Measurements from ENCODE around the gene TLE5.
"Not testable (repeated sequence)": the region's sequence is repeated elsewhere in the genome, so short reads cannot be mapped to it uniquely, and the experiment has no call there.

Gene TLE5

DNA sequence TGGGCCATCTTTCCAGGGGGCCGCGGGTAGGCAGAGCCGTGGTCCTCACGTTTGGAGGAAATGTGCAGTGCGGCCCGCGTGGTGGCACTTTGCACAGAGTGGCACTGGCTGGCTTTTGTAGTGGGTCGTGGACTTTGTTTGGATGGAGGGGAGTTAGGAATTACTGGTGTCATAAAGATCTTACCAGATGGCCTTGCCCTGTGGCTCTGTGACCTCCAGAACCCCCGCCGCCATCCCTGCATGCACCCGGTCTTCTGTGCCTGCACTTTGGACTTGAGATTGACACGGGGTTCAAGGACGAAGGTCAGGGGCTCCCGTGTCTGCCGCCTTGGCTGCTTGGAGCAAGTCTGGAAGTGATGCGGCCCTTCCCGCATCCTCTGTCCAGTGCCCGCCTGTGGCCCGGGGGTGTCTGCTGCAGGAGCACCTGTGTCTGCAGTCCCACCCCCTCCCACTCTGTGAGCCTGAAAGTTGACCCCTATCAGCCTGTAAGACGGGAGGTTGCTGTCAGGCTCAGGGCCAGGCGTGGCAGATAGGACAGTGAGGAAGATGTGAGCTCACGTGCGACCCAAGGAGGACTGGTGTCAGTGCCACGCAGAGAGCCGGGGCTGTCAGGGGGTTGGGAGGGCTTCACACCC lies 34.1 kb upstream of the TLE5 start:
- DNase-seq, result no peak

DNA sequence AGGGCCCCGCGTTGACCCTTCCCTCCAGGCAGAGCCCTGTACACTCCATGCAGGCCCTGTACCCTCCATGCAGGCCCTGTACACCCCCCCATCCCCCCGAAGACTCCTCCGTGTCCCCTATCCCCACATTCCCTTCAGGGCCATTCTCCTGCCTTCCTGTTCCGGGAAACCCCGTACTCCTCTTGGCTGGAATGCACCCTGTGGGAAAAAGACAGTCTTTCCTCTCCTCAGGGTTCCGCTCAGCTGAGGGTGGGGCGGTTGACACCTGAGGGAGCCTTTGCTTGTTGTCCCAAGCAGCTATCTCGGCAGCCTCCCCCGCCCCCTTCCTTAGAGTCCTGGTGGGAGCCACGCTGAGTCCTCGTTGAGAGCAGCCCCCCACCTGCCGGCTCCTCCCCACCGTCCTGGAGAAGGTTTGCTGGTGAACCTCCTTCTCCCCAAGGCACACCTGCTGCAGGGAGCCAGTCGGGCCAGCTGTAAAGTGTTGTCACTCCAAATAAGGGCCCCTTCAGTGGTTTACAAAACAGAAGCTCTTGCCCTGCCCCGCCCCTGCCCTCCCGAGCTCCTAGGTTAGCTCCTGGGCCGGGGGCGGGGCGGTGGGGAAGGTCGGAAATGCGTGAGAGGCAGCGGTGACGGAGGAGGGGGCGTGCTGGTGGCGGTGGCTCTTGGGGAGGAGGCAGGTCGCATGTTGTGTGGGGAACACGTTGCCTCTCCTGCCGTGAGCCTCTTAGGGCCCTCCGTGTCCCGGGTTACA lies 33.3 kb upstream of the TLE5 start:
- DNase-seq, result no peak

DNA sequence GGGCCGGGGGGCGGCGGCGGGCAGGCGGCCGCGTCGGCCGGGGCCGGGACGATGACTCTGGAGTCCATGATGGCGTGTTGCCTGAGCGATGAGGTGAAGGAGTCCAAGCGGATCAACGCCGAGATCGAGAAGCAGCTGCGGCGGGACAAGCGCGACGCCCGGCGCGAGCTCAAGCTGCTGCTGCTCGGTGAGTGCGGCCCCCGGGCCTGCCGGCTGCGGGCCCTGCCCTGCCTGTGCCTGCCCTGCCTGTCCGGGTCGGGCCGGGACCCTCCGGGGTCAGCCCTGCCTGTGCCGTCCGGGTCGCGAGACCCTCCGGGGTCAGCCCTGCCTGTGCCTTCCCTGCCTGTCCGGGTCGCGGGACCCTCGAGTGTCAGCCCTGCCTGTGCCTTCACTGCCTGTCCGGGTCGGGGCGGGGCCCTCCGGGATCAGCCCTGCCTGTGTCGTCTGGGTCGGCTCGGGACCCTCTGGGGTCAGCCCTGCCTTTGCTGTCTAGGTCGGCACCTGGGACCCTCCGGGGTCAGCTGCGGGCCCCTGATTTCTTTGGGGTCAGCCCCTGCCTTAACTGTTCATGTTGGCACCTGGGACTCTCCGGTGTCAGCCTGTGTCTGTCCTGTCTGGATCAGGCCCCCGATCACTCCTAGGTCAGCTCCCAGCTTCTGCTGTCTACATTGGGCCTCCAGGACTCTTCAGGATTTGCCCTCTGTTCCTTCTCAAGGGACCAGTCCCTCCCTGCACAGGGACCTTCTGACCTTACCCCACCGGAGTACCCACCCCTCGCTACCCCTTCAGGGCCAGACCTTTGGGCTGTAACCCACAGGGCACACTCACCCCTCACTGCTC lies 32.5 kb upstream of the TLE5 start:
- no peak for DNase-seq

DNA sequence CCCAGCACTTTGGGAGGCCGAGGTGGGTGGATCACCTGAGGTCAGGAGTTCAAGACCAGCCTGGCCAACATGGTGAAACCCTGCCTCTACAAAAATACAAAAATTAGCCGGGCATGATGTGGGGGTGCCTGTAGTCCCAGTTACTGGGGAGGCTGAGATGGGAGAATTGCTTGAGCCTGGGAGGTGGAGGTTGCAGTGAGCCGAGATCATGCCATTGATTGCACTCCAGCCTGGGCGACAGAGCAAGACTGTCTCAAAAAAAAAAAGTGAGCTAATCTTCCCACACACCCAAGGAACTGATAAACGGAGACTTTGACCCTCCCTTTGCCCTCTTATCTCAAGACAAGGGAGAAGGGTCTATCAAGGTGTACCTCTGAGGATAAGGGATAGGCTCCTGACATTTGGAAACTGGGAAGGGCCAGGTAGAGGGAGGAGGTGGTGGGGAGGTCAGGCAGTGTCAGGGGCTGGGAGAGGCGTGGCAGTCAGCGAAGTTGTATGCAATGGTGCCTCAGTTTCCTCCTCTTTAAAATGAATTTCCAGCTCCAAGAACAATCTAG lies 27.1 kb upstream of the TLE5 start:
- DNase-seq, result not testable (repeated sequence)

DNA sequence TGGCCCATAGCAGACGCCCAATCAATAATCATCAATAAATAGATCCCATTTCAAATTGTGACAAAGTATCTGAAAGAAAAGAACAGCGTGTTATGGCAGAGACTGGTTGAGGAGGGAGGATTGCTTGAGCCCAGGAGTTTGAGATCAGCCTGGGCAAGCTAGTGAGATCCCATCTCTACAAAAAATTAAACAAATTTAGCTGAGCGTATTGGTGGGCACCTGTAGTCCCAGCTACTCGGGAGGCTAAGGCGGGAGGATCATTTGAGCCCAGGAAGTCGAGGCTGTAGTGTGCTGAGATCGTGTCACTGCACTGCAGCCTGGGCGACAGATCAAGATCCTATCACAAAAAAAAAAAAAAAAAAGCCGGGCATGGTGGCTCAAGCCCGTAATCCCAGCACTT lies 25.5 kb upstream of the TLE5 start:
- no peak for DNase-seq

DNA sequence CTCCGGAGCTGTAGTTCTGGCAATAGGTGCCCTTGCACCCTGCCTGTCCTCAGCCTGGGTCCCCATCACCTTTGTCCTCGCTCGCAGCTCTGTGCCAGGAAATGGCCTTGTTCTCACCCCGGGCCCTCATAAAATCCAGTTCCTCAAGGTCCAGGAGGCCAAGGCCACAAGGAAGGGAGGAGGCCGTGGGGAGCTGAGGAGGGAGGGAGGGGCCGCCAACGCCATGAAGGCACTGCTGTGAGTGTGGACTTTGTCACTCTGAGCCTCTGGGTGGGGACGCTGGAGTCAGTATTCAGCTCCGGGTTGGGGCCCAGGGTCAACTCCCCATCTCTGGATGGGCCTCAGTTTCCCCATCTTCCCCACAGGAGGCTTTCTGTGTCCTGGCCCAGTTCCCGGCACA lies 22.6 kb upstream of the TLE5 start:
- DNase-seq, result no peak

DNA sequence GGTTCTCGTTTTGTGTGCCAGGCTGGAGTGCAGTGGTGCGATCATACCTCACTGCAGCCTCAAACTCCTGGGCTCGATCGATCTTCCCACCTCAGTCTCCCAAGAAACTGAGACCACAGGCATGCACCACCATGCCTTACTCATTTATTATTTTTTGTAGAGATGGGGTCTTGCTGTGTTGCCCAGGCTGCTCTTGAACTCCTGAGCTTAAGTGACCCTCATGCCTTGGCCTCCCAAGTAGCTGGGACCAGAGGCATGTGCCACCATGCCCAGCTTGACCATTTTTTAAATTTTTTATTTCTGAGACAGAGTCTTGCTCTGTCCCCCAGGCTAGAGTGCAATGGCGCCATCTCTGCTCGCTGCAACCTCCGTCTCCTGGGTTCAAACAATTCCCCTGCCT lies 21.7 kb upstream of the TLE5 start:
- DNase-seq, result no peak

DNA sequence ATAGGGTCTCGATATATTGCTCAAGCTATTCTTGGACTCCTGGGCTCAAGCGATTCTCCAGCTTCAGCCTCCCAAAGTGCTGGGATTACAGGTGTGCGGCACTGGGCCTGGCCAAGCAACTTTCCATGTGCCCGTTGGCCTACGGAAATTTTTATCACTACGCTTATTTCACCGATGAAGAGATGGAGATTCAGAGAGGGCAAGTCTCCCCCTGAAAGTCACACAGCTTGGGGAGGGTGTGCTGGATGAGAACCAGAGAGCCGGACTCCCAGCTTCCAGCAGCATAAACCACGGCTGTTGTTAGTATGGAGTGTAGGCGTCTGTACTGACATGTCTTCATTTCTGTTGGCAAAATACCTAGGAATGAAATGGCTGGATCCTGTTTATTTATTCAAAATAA lies 20.0 kb upstream of the TLE5 start:
- no peak for DNase-seq

DNA sequence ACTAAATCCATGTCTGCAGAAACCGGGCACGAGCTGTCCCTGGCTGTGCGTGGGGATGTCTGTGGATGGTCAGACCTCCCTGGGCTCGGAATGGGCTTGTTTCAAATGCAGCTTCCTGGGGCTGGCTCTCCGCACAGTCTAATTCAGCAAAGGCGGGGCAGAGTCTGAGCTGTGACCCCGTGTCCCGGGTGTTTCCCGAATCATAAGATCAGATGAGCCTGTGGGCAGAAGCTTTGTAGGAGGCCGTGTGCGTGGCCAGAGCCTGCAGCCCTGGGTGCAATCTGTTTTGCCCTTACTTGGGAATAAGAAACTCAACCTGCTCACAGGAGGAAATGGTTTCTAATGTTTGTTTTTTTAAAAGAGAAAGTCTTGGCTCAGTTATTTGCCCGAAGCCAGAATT lies 18.0 kb upstream of the TLE5 start:
- no peak for DNase-seq

DNA sequence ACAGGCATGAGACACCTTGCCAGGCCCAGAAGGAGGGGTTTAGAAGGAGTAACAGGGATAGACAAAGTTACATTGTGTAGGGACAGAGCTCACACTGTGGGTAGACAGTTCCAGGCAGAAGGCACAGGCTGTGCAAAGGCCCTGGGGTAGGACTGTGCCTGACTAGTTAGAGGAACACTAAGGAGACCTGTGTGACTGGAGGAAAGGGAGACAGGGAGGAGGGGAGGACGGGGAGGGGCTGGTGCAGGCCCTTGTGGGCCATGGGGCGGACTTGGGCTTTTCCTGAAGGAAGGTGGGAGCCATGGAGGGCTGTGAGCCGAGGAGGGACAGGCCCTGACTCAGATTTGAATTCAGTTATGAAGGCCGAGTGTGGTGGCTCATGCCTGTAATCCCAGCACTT lies 17.3 kb upstream of the TLE5 start:
- DNase-seq, result no peak

DNA sequence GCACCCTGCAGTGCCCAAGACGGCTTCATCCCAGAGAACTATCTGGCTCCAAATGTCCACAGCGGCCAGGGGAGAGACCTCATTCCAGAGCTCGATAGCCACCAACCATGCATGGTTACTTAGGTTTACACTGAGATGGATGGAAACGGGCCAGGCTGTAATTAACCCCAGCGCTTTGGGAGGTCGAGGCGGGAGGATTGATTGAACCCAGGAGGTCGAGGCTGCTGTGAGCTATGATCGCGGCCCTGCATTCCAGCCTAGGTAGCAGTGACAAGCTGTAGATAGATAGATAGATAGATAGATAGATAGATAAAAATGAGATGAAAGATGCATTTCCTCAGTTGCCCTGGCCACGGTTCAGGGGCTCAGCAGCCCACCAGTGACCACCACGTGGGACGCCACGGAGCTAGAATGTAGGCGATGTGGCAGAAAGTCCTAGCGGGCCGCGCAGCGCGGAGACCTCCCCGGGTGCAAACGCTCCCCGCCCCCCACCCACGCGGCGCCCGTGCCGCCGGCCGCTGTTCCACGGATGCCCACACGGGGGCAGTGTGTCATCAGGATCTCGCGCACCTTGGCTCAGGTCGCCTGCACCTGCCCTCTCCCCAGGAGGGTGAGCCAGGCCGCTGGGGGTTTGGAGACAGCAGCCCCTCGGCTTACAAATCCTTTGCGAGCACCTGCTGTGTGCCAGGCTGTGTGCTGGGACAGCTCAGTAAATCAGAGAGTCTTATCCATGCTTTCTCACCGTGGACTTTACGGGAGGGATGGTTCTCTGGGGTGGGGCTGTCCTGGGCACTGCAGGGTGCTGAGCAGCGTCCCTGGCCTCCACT lies 13.5 kb upstream of the TLE5 start:
- peak; percentile 76 for DNase-seq

DNA sequence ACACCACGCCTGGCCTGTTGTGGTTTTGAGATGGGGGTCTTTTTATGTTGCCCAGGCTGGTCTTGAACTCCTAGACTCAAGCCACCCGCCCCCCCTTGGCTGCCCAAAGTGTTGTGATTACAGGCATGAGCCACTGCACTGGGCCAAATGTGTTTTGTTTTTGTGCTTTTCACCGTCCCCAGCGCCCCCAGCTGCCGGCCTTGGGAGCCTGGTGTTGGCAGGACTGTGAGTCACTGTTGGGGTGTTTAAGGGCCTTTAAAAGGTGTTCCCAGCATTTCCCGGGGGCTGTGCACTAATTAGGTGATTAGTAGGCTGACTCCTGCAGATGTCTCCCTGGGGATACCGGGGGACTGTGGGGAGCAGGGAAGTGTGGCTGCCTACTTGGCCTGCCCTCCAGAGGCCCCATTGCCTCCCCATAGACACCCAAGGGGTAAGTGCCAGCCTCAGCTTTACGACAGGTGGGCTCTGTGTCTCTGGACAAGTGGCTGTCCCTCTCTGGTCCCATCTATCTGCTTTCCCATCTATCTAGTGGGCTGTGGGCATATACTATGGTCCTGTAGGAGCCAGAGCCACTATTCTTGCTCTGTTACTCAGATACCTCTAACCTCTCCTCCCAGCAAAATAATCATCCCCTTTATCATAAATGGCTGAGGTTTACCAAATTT lies 11.8 kb upstream of the TLE5 start:
- DNase-seq, result no peak

DNA sequence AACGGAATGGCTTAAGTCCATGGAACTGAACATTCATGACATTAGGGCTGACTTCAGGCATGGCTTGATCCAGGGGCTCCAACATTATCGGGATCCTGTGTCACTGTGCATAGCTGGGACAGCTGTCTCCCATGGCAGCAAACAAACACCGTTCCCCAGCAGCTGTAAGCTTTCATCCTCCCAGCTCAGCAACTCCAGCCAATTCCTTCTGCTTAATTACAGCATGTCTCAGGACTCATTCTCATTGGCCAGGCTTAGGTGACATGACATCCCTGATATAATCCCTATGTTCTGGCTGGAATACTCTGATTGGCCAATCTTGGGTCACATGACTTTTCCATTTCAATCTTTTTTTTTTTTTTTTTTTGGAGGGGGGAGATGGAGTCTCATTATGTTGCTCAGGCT lies 10.9 kb upstream of the TLE5 start:
- peak; percentile 94 for DNase-seq

DNA sequence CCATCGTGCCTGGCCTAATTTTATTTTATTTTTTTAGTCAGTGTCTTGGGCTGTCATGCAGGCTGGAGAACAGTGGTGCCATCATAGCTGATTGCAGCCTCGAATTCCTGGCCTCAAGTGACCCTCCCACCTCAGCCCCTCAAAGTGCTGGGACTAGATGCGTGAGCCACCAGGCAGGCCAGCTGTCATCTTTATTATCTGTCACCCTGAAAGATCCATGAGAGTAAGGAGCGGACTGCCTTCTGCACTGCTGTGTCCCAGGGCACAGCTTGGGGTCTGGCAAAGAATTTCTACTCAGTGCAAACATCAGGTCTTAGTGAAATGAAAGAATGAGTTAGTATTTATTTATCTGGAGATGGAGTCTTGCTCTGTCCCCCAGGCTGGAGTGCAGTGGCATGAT lies 9.5 kb upstream of the TLE5 start:
- peak; percentile 36 for DNase-seq

DNA sequence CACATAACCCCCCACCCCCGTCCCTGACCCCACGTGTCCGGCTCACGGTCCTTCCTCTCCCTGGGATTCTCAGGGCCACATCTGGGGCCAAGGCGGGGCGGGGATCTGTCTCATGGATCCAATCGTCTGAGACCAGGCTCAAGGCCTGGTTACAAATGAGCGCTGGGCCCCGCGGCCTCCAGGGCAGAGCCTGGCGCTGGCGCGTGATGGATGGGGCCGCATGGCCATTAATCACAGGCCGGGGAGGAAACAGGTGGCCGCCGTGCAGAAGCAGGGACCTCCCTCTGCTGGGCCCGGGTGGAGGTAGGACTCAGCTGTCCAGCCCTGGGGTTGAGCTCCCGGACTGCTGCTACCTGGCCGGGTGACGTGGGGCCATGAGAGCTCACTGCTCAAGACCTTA lies 5.8 kb upstream of the TLE5 start:
- no peak for DNase-seq

DNA sequence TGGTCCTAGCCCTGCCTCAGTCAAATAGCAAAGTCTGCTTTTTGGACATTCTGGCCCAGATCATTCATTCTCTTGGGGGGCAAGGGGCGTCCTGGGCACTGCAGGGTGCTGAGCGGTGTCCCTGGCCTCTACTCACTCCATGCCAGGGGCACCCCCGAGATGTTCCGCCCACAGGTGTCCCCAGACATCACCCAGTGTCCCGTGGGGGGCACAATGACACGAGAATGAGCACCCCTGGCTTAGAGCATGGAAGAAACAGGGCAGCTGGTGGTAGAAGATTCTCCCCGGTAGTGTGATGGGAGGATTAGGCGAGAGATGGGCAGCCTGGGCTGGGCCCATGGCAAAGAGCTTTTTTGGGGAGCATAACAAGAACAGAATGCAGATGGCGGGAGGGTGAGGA lies 5.3 kb upstream of the TLE5 start:
- no peak for DNase-seq

DNA sequence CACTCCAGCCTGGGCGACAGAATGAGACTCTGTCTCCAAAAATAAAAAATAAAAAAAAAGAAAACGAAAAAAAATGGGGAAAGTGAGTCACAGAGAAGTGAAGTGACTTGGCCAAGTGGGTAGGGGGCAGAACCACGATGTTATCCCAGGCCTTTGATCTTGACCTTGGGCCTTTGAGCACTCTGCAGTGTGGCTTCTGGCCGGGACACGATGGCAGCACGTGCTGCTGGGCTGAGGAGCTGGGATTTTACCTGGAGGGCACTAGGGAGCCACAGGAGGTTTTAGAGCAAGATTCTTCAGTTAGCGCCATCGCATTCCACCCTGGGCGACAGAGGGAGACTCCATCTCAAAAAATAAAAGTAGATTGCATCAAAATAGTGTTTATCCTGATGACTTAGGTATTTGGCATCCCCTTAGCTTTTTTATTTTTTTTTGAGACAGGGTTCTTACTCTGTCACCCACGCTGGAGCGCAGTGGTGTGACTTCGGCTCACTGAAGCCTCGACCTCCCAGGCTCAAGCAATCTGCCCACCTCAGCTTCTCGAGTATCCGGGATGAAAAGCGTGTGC lies 4.3 kb upstream of the TLE5 start:
- no peak for DNase-seq

DNA sequence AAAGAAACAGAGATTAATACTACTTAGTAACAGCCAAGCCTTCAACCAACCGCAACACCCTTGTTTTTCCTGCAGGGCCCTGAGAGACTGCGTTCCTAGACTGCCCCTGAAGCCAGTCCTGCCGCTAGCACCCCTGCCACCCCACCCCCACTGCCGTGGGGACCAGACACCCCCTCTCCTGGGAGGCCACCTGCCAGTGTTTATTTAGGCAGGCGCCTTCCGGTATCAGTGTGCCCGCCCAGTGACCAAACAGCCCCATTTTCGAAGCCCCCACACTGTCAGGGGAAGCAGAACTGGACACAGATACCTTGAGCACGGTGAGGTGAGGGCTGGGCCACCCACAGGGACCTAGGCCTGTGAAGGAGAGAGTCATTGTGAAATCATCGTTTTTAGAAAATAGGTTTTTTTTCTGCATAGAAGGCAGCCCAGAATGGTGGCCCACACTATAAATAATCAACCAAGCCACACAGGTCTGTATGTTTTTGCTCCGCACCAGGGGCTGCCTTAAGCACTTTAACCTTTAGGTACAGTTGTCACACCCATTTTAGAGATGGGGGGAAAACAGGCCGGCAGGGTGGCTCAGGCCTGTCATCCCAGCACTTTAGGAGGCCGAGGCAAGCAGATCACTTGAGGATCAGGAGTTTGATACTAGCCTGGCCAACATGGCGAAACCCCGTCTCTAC lies 3.5 kb upstream of the TLE5 start:
- DNase-seq, result peak; percentile 38

DNA sequence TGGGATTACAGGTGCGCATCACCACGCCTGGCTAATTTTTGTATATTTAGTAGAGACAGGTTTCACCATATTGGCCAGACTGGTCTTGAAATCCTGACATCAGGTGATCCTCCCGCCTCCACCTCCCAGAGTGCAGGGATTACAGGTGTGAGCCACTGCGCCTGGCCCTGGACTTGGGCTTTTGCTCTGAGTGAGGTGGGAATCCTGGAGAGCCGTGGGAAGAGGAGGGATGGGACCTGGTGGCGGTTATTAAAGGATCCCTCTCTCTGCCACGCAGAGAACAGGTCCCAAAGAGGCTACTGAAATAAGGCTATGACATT lies 1.7 kb upstream of the TLE5 start:
- DNase-seq, result no peak

DNA sequence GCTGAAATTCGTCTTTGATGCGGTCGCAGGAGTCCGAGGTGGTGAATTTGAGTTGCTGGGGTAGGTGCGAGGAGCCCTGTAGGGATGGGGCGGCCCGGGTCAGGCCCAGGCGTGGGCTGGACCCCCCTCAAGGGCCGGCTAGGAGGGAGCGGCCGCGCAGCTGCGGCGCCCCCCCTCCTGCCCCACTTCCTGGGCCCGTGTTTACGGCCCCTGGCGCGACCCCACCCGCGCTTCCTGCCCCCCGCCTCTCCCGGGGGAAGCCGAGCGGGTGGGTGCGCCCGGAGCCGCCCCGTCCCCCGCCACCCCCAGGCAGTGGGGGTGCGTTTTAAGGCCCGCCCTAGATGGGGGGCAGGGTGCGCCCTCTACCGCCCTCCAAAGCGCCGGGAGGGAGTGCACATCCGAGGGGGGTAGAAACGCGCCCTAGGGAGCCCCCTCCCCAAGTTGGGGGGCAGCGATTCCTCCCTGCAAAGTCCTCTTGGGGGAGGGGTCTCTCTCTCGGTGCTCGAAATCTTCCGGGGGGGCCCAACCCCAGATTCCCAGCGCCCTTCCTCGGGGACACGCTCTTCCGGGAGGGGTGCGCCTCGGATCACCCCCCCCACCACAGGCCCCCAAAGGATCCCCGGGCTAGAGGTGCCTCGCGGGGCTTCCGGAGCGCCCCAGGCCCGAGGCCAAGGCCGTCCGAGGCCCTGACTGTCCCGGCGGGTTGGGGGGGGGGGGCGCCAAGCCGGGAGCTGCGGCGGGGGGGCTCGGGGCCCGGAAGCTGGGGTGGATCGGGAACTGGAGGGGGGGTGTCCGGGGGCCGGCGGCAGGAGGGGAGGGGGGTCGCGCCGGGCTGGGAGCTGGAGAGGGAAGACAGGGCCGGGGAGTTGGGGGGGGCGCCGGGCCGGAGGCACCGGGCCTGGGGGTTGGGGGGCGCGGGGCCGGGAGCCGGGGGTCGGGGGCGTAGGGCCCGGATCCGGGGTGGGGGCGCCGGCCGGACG lies 823 bp downstream of the TLE5 start:
- peak; percentile 21 for DNase-seq
